Mesendoderm (in vitro differentiated cells): Measurements from ENCODE around the gene HES4.

Experiments used
- DNase-seq: peaks from one replicate; pipeline ENCODE4 v3.0.0; 2013
- H2AK5ac ChIP-seq: 2 replicates; pipeline ENCODE4 v1.6.1; 2013; ENCODE audit warnings: low read length, inconsistent platforms
- H2BK120ac ChIP-seq: 2 replicates; pipeline ENCODE4 v1.6.1; 2013; ENCODE audit warnings: low read depth, mild to moderate bottlenecking, low read length, moderate library complexity, mixed read lengths
- H2BK15ac ChIP-seq: replicated peaks from 2 replicates; pipeline ENCODE4 v1.6.1; 2013; ENCODE audit warnings: low read depth, mild to moderate bottlenecking, moderate library complexity
- H2BK5ac ChIP-seq: 2 replicates; pipeline ENCODE4 v1.6.1; 2013; ENCODE audit warnings: low read length, inconsistent platforms
- H3K18ac ChIP-seq: 2 replicates; pipeline ENCODE4 v1.6.1; 2013; ENCODE audit warnings: mild to moderate bottlenecking, low read length, mixed read lengths
- H3K23ac ChIP-seq: one replicate; pipeline ENCODE4 v1.6.1; 2013; ENCODE audit warnings: low read length
- H3K27ac ChIP-seq: 2 replicates; pipeline ENCODE4 v1.5.1; 2013; ENCODE audit warnings: low read depth, mild to moderate bottlenecking, inconsistent platforms, low read length, moderate library complexity
- H3K27me3 ChIP-seq: 2 replicates; pipeline ENCODE4 v1.6.1; 2013; ENCODE audit warnings: low read length, control low read depth, mild to moderate bottlenecking, inconsistent platforms; ENCODE audit not compliant: insufficient read depth, poor library complexity
- H3K36me3 ChIP-seq: 2 replicates; pipeline ENCODE4 v1.6.1; 2013; ENCODE audit warnings: low read length, inconsistent platforms; ENCODE audit not compliant: control insufficient read depth, insufficient read depth
- H3K4ac ChIP-seq: one replicate; pipeline ENCODE4 v1.6.1; 2013; ENCODE audit warnings: low read depth, mild to moderate bottlenecking, low read length, moderate library complexity
- H3K4me1 ChIP-seq: 2 replicates; pipeline ENCODE4 v1.6.1; 2013; ENCODE audit warnings: low read depth, low read length, inconsistent platforms; ENCODE audit not compliant: control insufficient read depth
- H3K4me2 ChIP-seq: 2 replicates; pipeline ENCODE4 v1.6.1; 2013; ENCODE audit warnings: low read length
- H3K4me3 ChIP-seq: 2 replicates; pipeline ENCODE4 v1.5.1; 2013; ENCODE audit warnings: mild to moderate bottlenecking, low read length
- H3K56ac ChIP-seq: one replicate; pipeline ENCODE4 v1.6.1; 2013; ENCODE audit warnings: low read length
- H3K79me1 ChIP-seq: 2 replicates; pipeline ENCODE4 v1.6.1; 2013; ENCODE audit warnings: low read length, inconsistent platforms
- H3K79me2 ChIP-seq: 2 replicates; pipeline ENCODE4 v1.6.1; 2013; ENCODE audit warnings: mild to moderate bottlenecking, low read length; ENCODE audit not compliant: control insufficient read depth, insufficient read depth
- H3K9ac ChIP-seq: 2 replicates; pipeline ENCODE4 v1.6.1; 2013; ENCODE audit warnings: low read length, inconsistent platforms
- H4K5ac ChIP-seq: one replicate; pipeline ENCODE4 v1.6.1; 2013; ENCODE audit warnings: low read length
- H4K8ac ChIP-seq: one replicate; pipeline ENCODE4 v1.6.1; 2013; ENCODE audit warnings: low read depth, mild to moderate bottlenecking, control low read depth, low read length, moderate library complexity
- WGBS: extraction: QIAGEN DNeasy Blood & Tissue Kit; methylation state at CpG from one replicate; pipeline ENCODE4 v1.1.7; 2013; ENCODE audit warnings: low lambda C conversion rate, missing lambda C conversion rate; ENCODE audit not compliant: insufficient coverage; ENCODE audit errors: extremely low coverage; 5-methylcytosine and 5-hydroxymethylcytosine counted together

Gene HES4

GRCh38 chr1:966135-966703 is 33.7 kb downstream of the HES4 start, which contains the start of gene PLEKHN1:
Gene PLEKHN1, plus strand, starts transcription at chr1:966482. Its CDS starts 50 bp downstream, at chr1:966532.
- no peak within 1 kb of the TSS for H4K8ac ChIP-seq
- H3K4me2 ChIP-seq, result peak within 1 kb of the TSS; percentile 79
- no peaks in the 10 kb centered on the region for H3K4me1 ChIP-seq
- no peak within 1 kb of the TSS for H3K23ac ChIP-seq
- no peak within 1 kb of the TSS for H2BK15ac ChIP-seq
- H3K56ac ChIP-seq, result peak within 1 kb of the TSS; percentile 94
- no peaks in the 10 kb centered on the region for H3K79me2 ChIP-seq
- no CpG with 5 or more reads among the region's 31 CpGs for WGBS
- peak within 1 kb of the TSS; percentile 81 for H3K9ac ChIP-seq
- no peak within 1 kb of the TSS for H3K18ac ChIP-seq
- DNase-seq, result peak; percentile 67
- no peak within 1 kb of the TSS for H2BK120ac ChIP-seq
- no peak within 1 kb of the TSS for H2BK5ac ChIP-seq
- H3K4me3 ChIP-seq, result peak within 1 kb of the TSS; percentile 30
- H2AK5ac ChIP-seq, result no peak within 1 kb of the TSS
- no peak within 1 kb of the TSS for H3K4ac ChIP-seq
- no peak within 1 kb of the TSS for H3K27ac ChIP-seq
- no peaks in the 10 kb centered on the region for H3K27me3 ChIP-seq
- H3K79me1 ChIP-seq, result no peaks in the 10 kb centered on the region
- no peak within 1 kb of the TSS for H4K5ac ChIP-seq
- no peaks in the 10 kb centered on the region for H3K36me3 ChIP-seq

DNA sequence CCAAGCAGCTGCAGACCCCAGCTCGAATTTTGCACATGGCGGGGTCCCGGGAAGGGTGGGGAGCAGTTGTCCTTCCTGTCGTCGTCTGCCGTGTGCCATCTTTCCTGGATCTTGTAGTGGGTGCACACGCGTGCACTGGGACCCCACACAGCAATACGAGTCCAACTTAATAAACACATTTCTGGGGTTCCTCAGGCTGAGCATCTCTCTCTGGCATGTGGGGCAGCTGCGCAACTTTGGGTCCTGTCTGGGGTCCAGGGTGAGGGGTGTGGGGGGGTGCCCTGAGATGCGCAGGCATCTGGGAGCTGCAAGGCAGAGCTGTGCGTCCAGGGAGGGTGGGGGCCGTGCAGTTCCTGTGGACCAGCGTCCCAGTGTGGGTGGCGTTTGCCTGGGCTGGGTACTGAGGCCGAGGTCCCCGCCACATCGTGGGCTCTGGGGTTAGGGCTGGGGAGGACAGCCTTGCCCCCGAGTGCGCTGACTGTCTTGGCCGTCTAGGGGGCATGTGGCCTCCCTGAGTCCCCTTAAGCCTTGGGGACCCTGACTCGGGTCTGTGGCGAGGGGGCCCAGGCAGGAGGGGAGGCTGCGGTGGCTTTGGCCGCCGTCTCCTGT is 34.3 kb downstream of the HES4 start:
- Histone ChIP-seq H2AK5ac (no peak overlapping the region), H3K27me3 (no peaks in the 10 kb centered on the region)
- no CpG with 5 or more reads among the region's 26 CpGs for WGBS

GRCh38 chr1:964691-965525 is 35.0 kb downstream of the HES4 start:
- Histone ChIP-seq H3K23ac (no peak overlapping the region), H3K18ac (no peak overlapping the region), H3K79me1 (no peaks in the 10 kb centered on the region), H3K4ac (no peak overlapping the region), H3K4me2 (no peak overlapping the region), H3K9ac (no peak overlapping the region), H3K4me1 (no peaks in the 10 kb centered on the region), H3K56ac (no peak overlapping the region), H3K27ac (no peak overlapping the region), H3K4me3 (no peak overlapping the region), H2BK5ac (no peak overlapping the region), H2BK15ac (no peak overlapping the region), H2BK120ac (no peak overlapping the region), H2AK5ac (no peak overlapping the region), H3K79me2 (no peaks in the 10 kb centered on the region), H3K27me3 (no peaks in the 10 kb centered on the region), H4K8ac (no peak overlapping the region), H4K5ac (no peak overlapping the region), H3K36me3 (no peaks in the 10 kb centered on the region)
- no peak for DNase-seq
- WGBS, result no CpG with 5 or more reads among the region's 51 CpGs

More for the DNA sequence above, 34.3 kb downstream of the HES4 start:
- H3K4me1 ChIP-seq, result no peaks in the 10 kb centered on the region
- H4K8ac ChIP-seq, result no peak overlapping the region
- H2BK15ac ChIP-seq, result no peak overlapping the region
- H2BK120ac ChIP-seq, result no peak overlapping the region
- no peaks in the 10 kb centered on the region for H3K79me1 ChIP-seq
- no peak overlapping the region for H3K4ac ChIP-seq
- H3K56ac ChIP-seq, result peak overlapping the region; percentile 2
- no peak overlapping the region for H4K5ac ChIP-seq
- H3K18ac ChIP-seq, result no peak overlapping the region
- no peak overlapping the region for H3K27ac ChIP-seq
- peak overlapping the region; percentile 27 for H3K9ac ChIP-seq
- no peaks in the 10 kb centered on the region for H3K79me2 ChIP-seq
- no peak overlapping the region for H3K23ac ChIP-seq
- H3K4me2 ChIP-seq, result no peak overlapping the region
- H3K36me3 ChIP-seq, result no peaks in the 10 kb centered on the region
- no peak overlapping the region for H3K4me3 ChIP-seq
- DNase-seq, result no peak
- no peak overlapping the region for H2BK5ac ChIP-seq

DNA sequence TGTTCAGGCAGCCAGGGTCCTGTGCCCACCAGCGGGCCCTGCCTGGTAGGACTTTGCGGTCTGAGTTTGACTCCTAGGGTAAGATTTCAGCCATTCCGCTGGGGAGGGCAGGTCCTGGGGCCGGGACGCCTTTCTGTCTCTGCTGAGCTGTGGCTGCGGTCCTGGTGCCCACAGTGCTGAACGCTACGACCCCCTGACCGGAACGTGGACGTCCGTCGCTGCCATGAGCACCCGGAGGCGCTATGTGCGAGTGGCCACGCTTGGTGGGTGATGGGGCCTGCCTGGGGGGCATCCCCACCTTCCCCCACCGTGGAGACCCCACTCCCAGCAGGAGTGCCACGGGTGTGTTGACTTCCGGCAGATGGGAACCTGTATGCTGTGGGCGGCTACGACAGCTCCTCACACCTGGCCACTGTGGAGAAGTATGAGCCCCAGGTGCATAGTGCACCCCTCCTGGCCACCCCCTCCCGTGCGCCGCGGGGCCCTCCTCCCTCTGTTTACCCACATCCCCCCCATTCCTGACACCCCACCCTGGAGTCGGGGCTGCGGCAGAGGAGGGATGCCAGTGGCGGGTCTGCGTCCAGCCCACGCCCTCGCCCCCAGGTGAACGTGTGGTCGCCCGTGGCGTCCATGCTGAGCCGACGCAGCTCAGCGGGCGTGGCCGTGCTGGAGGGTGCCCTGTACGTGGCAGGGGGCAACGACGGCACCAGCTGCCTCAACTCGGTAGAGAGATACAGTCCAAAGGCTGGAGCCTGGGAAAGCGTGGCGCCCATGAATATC is 36.0 kb downstream of the HES4 start:
- Histone ChIP-seq H3K79me1 (no peaks in the 10 kb centered on the region), H2BK15ac (no peak overlapping the region), H3K9ac (no peak overlapping the region), H3K18ac (no peak overlapping the region), H3K56ac (no peak overlapping the region), H3K36me3 (no peaks in the 10 kb centered on the region), H2AK5ac (no peak overlapping the region), H3K4me2 (no peak overlapping the region), H3K23ac (no peak overlapping the region), H4K5ac (no peak overlapping the region), H3K4me1 (no peaks in the 10 kb centered on the region), H3K79me2 (peaks cover under 1% of the 10 kb centered on the region), H3K27me3 (no peaks in the 10 kb centered on the region), H3K27ac (no peak overlapping the region), H4K8ac (no peak overlapping the region), H3K4me3 (no peak overlapping the region), H2BK120ac (no peak overlapping the region), H2BK5ac (no peak overlapping the region), H3K4ac (no peak overlapping the region)
- DNase-seq, result no peak
- WGBS, result no CpG with 5 or more reads among the region's 47 CpGs

- H2BK5ac ChIP-seq, result no peak overlapping the region
These were observed 36.6 kb downstream of the HES4 start for GRCh38 chr1:963301-963651.

More at GRCh38 chr1:963301-963651, 36.6 kb downstream of the HES4 start:
- no peak overlapping the region for H3K18ac ChIP-seq
- H3K4me1 ChIP-seq, result no peaks in the 10 kb centered on the region
- no peaks in the 10 kb centered on the region for H3K27me3 ChIP-seq
- H3K79me1 ChIP-seq, result peaks cover 6% of the 10 kb centered on the region
- no peak overlapping the region for H2BK15ac ChIP-seq
- H2AK5ac ChIP-seq, result no peak overlapping the region
- no peak overlapping the region for H4K5ac ChIP-seq
- WGBS, result no CpG with 5 or more reads among the region's 16 CpGs
- no peak overlapping the region for H3K23ac ChIP-seq
- H2BK120ac ChIP-seq, result no peak overlapping the region
- H3K56ac ChIP-seq, result no peak overlapping the region
- H3K36me3 ChIP-seq, result no peaks in the 10 kb centered on the region
- no peak overlapping the region for H3K4me2 ChIP-seq
- H4K8ac ChIP-seq, result no peak overlapping the region
- DNase-seq, result no peak
- H3K4me3 ChIP-seq, result no peak overlapping the region
- no peak overlapping the region for H3K4ac ChIP-seq
- no peak overlapping the region for H3K9ac ChIP-seq
- H3K27ac ChIP-seq, result no peak overlapping the region
- H3K79me2 ChIP-seq, result peaks cover 7% of the 10 kb centered on the region
